Calu3 (cell line): ENCODE measurements around the gene PRKAG2. TPM values are rescaled to one million over a fixed set of nuclear protein-coding genes. Genes with fewer than 3 reads are reported as not detected.

Experiments used
- BruUV-seq: library from RNA; stranded (reverse); fragments of 400-500 nt; replicated peaks from 2 replicates; lab custom pipeline; 2021; lab: Mats Ljungman, UMichigan
- CTCF ChIA-PET: fragments of 300-600 bp; sonication (Branson Sonifier 250); formaldehyde crosslinking; loops from one replicate; lab custom pipeline; 2022; ENCODE audit warnings: antibody characterized with exemption; lab: Charles Lee
- DNase-seq: peaks from one replicate; pipeline ENCODE4 v3.0.0; 2022
- H3K27ac Mint-ChIP-seq: one replicate; pipeline ENCODE4 v1.8.0; 2022; ENCODE audit warnings: mixed read lengths; ENCODE audit not compliant: unreplicated experiment
- H3K27me3 Mint-ChIP-seq: one replicate; pipeline ENCODE4 v1.8.0; 2022; ENCODE audit warnings: mixed read lengths; ENCODE audit not compliant: unreplicated experiment
- H3K36me3 Mint-ChIP-seq: one replicate; pipeline ENCODE4 v1.8.0; 2022; ENCODE audit warnings: mild to moderate bottlenecking, moderate library complexity, mixed read lengths; ENCODE audit not compliant: insufficient read depth, unreplicated experiment
- H3K4me1 Mint-ChIP-seq: one replicate; pipeline ENCODE4 v1.8.0; 2022; ENCODE audit warnings: mild to moderate bottlenecking, low read depth, mixed read lengths; ENCODE audit not compliant: unreplicated experiment
- H3K4me3 Mint-ChIP-seq: one replicate; pipeline ENCODE4 v1.8.0; 2022; ENCODE audit warnings: mild to moderate bottlenecking, low read depth, moderate library complexity, mixed read lengths; ENCODE audit not compliant: unreplicated experiment
- H3K9me3 Mint-ChIP-seq: one replicate; pipeline ENCODE4 v1.8.0; 2022; ENCODE audit warnings: low read depth, mixed read lengths; ENCODE audit not compliant: unreplicated experiment
- CTCF ChIP-seq: fragments of 200-600 bp; IDR thresholded peaks from one replicate; pipeline ENCODE4 v1.8.0; 2022; ENCODE audit warnings: antibody characterized with exemption; ENCODE audit not compliant: unreplicated experiment
- intact Hi-C: fragments of 100-400 bp; cut with micrococcal nuclease; formaldehyde crosslinking; loops from one replicate; pipeline ENCODE4 v1.10.0; 2022; ENCODE audit not compliant: unreplicated experiment
- total RNA-seq: library from RNA; stranded (reverse); gene quantifications from 2 replicates; pipeline ENCODE4 v1.2.3, GENCODE V29; 2022

Gene PRKAG2
- total RNA-seq, 1 experiment from 2014 or later, result 22.4 TPM

- DNase-seq, result no peak
- peaks cover 98% of the 10 kb centered on the region for H3K27me3 Mint-ChIP-seq
- no TSS peak for BruUV-seq
- H3K36me3 Mint-ChIP-seq, result no peaks in the 10 kb centered on the region
- H3K4me3 Mint-ChIP-seq, result no peak overlapping the region
- peaks cover 3% of the 10 kb centered on the region for H3K9me3 Mint-ChIP-seq
- TF ChIP-seq CTCF, result no peak
- no peaks in the 10 kb centered on the region for H3K4me1 Mint-ChIP-seq
- intact Hi-C loops, result no loop called here
- no peak overlapping the region for H3K27ac Mint-ChIP-seq
- CTCF ChIA-PET, result no interaction called here
Measured at GRCh38 chr7:151902311-151902710, 25.4 kb upstream of the PRKAG2 start.

DNA sequence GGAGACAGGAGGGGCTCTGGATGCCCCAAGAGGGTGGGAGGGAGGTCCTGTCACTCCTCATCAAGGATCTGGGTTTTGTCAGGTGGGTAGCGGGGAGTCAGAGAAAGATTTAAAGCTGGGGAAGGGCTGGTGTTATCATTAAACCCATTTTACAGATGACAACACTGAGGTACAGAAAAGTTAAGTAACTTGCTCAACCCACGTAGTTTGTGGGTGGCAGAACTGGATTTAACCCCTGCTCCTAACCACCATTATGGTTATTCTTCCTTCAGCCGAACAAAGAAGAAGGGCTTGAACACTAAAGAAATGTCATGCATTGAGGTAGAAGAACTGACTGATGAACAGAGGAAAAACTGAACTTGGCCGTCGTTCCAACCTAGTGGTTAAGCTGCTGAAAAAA lies 24.9 kb upstream of the PRKAG2 start:
- Mint-ChIP-seq H3K36me3 (no peaks in the 10 kb centered on the region), H3K27ac (no peak overlapping the region), H3K4me3 (no peak overlapping the region), H3K4me1 (no peaks in the 10 kb centered on the region), H3K9me3 (no peaks in the 10 kb centered on the region), H3K27me3 (peaks cover 98% of the 10 kb centered on the region)
- TF ChIP-seq CTCF, result no peak
- DNase-seq, result no peak
- intact Hi-C loops, result no loop called here
- no TSS peak for BruUV-seq
- CTCF ChIA-PET, result no interaction called here

- Mint-ChIP-seq H3K27ac (no peak overlapping the region), H3K4me1 (no peaks in the 10 kb centered on the region), H3K9me3 (no peaks in the 10 kb centered on the region), H3K4me3 (no peak overlapping the region), H3K27me3 (peaks cover 98% of the 10 kb centered on the region), H3K36me3 (no peaks in the 10 kb centered on the region)
- BruUV-seq, result no TSS peak
- intact Hi-C loops, result no loop called here
- CTCF ChIA-PET, result no interaction called here
- TF ChIP-seq CTCF, result no peak
- DNase-seq, result no peak
Measured at GRCh38 chr7:151900986-151901621, 24.2 kb upstream of the PRKAG2 start.

GRCh38 chr7:151900591-151900985 lies 23.7 kb upstream of the PRKAG2 start:
- BruUV-seq, result no TSS peak
- no peaks in the 10 kb centered on the region for H3K36me3 Mint-ChIP-seq
- TF ChIP-seq CTCF, result no peak
- DNase-seq, result no peak
- intact Hi-C loops, result no loop called here
- CTCF ChIA-PET, result no interaction called here
- H3K4me3 Mint-ChIP-seq, result no peak overlapping the region
- peaks cover 98% of the 10 kb centered on the region for H3K27me3 Mint-ChIP-seq
- no peaks in the 10 kb centered on the region for H3K9me3 Mint-ChIP-seq
- H3K4me1 Mint-ChIP-seq, result no peaks in the 10 kb centered on the region
- no peak overlapping the region for H3K27ac Mint-ChIP-seq
